Hepatocyte (in vitro differentiated cells): ENCODE results near the gene HEPACAM. TPM values are rescaled to one million over a fixed set of nuclear protein-coding genes. Genes with fewer than 3 reads are reported as not detected.
A peak's percentile ranks its signal among the peaks of the same experiment; 100 is the strongest.

Experiments
- DNase-seq: peaks from one replicate; pipeline ENCODE4 v3.0.0-alpha.2; 2016; ENCODE audit warnings: low spot score
- H2AFZ ChIP-seq: fragments of 200-600 bp; sonication (generic); 2 replicates; pipeline ENCODE4 v1.6.0; 2016; ENCODE audit warnings: antibody characterized with exemption, mild to moderate bottlenecking
- H3K27ac ChIP-seq: fragments of 200-600 bp; sonication (generic); 2 replicates; pipeline ENCODE4 v1.5.1; 2016; ENCODE audit warnings: mild to moderate bottlenecking
- H3K27me3 ChIP-seq: fragments of 200-600 bp; sonication (generic); 2 replicates; pipeline ENCODE4 v1.6.1; 2016
- H3K36me3 ChIP-seq: fragments of 200-600 bp; sonication (generic); replicated peaks from 2 replicates; pipeline ENCODE4 v1.5.1; 2016; ENCODE audit warnings: low read depth; ENCODE audit not compliant: insufficient read depth
- H3K4me1 ChIP-seq: fragments of 200-600 bp; sonication (generic); 2 replicates; pipeline ENCODE4 v1.5.1; 2016; ENCODE audit warnings: mild to moderate bottlenecking, moderate library complexity; ENCODE audit not compliant: insufficient read depth
- H3K4me2 ChIP-seq: fragments of 200-600 bp; sonication (generic); 2 replicates; pipeline ENCODE4 v1.6.0; 2016
- H3K4me3 ChIP-seq: fragments of 200-600 bp; sonication (generic); 2 replicates; pipeline ENCODE4 v1.5.1; 2016; ENCODE audit warnings: mild to moderate bottlenecking
- H3K79me2 ChIP-seq: fragments of 200-600 bp; sonication (generic); 2 replicates; pipeline ENCODE4 v1.6.0; 2017; ENCODE audit warnings: mild to moderate bottlenecking
- H3K9me2 ChIP-seq: fragments of 200-600 bp; sonication (generic); replicated peaks from 2 replicates; pipeline ENCODE4 v1.6.0; 2017; ENCODE audit warnings: mild to moderate bottlenecking; ENCODE audit not compliant: insufficient read depth
- H3K9me3 ChIP-seq: fragments of 200-600 bp; sonication (generic); 2 replicates; pipeline ENCODE4 v1.5.1; 2016; ENCODE audit warnings: low read depth, mild to moderate bottlenecking
- H4K20me1 ChIP-seq: fragments of 200-600 bp; sonication (generic); 2 replicates; pipeline ENCODE4 v1.6.0; 2016; ENCODE audit warnings: mild to moderate bottlenecking; ENCODE audit not compliant: insufficient read depth, poor library complexity, severe bottlenecking
- CTCF ChIP-seq: fragments of 200-600 bp; sonication (generic); IDR thresholded peaks from 2 replicates; pipeline ENCODE4 v1.5.1; 2016; ENCODE audit warnings: antibody characterized with exemption, mild to moderate bottlenecking; ENCODE audit not compliant: poor library complexity
- EZH2 ChIP-seq: fragments of 200-600 bp; sonication (generic); IDR thresholded peaks from 2 replicates; pipeline ENCODE4 v1.6.1; 2016; ENCODE audit warnings: antibody characterized with exemption, mild to moderate bottlenecking, borderline replicate concordance
- EZH2phosphoT487 ChIP-seq: fragments of 200-600 bp; sonication (generic); IDR thresholded peaks from one replicate; pipeline ENCODE4 v1.6.1; 2018; ENCODE audit warnings: antibody characterized with exemption, mild to moderate bottlenecking, low read depth, moderate library complexity; ENCODE audit not compliant: unreplicated experiment, severe bottlenecking
- WGBS: methylation state at CpG from one replicate; pipeline ENCODE4 v1.1.6; 2016; ENCODE audit warnings: low lambda C conversion rate; ENCODE audit errors: missing lambda C conversion rate; 5-methylcytosine and 5-hydroxymethylcytosine counted together
- polyA plus RNA-seq: library from polyadenylated mRNA; unstranded; fragments of >200 nt; fragmentation: Nextera tagmentation; extraction: Ambion mirVana; gene quantifications from 2 replicates; pipeline ENCODE4 v1.2.1, GENCODE V29; 2016
- total RNA-seq: library from RNA; depleted of rRNA; stranded (reverse); fragments of >200 nt; gene quantifications from 2 replicates; pipeline ENCODE4 v1.2.3, GENCODE V29; 2014

HEPACAM gene
- total and polyA plus RNA-seq, 2 experiments from 2014 or later = 0.07 TPM; not detected in 1

GRCh38 chr11:124875943-124876817, 59.7 kb downstream of the HEPACAM start:
- Histone ChIP-seq H3K4me2 (peak overlapping the region; percentile 98), H3K4me1 (no peaks in the 10 kb centered on the region), H3K27ac (peak overlapping the region; percentile 96), H4K20me1 (no peaks in the 10 kb centered on the region), H2AFZ (peak overlapping the region; percentile 85), H3K79me2 (no peaks in the 10 kb centered on the region), H3K9me2 (no peaks in the 10 kb centered on the region), H3K27me3 (peaks cover 37% of the 10 kb centered on the region), H3K36me3 (no peaks in the 10 kb centered on the region), H3K9me3 (no peaks in the 10 kb centered on the region), H3K4me3 (peak overlapping the region; percentile 86)
- TF ChIP-seq EZH2phosphoT487 (no peak), CTCF (peak; percentile 82)
- DNase-seq = peak; percentile 93
- 3% methylated on average over 38 of the region's 69 CpGs for WGBS

GRCh38 chr11:124875401-124875800, 60.4 kb downstream of the HEPACAM start:
- Histone ChIP-seq H4K20me1 (no peaks in the 10 kb centered on the region), H3K27me3 (peaks cover 44% of the 10 kb centered on the region), H3K4me3 (no peak overlapping the region), H3K79me2 (no peaks in the 10 kb centered on the region), H3K9me3 (no peaks in the 10 kb centered on the region), H3K4me2 (peak overlapping the region; percentile 98), H3K36me3 (no peaks in the 10 kb centered on the region), H3K4me1 (no peaks in the 10 kb centered on the region), H2AFZ (peak overlapping the region; percentile 85), H3K9me2 (no peaks in the 10 kb centered on the region), H3K27ac (no peak overlapping the region)
- WGBS = 43% methylated on average over 3 of the region's 3 CpGs
- DNase-seq = no peak
- TF ChIP-seq CTCF (no peak), EZH2phosphoT487 (no peak), EZH2 (no peak)

GRCh38 chr11:124874571-124875255, 61.1 kb downstream of the HEPACAM start:
- Histone ChIP-seq H3K27me3 (peaks cover 51% of the 10 kb centered on the region), H3K4me2 (no peak overlapping the region), H3K79me2 (no peaks in the 10 kb centered on the region), H2AFZ (no peak overlapping the region), H3K9me3 (no peaks in the 10 kb centered on the region), H3K27ac (no peak overlapping the region), H3K36me3 (no peaks in the 10 kb centered on the region), H3K4me3 (no peak overlapping the region), H3K9me2 (no peaks in the 10 kb centered on the region), H3K4me1 (no peaks in the 10 kb centered on the region), H4K20me1 (no peaks in the 10 kb centered on the region)
- TF ChIP-seq CTCF = no peak
- TF ChIP-seq EZH2phosphoT487 = no peak
- no peak for DNase-seq
- WGBS = 92% methylated on average over 7 of the region's 7 CpGs
